DMS 273 (cell line): ENCODE results near the gene PPP2R2C.
A peak's percentile ranks its signal among the peaks of the same experiment; 100 is the strongest.

ENCODE experiments used
- DNase-seq: peaks from one replicate; lab custom pipeline; 2025; ENCODE audit not compliant: unreplicated experiment; lab: John Stamatoyannopoulos, UW

Gene PPP2R2C

DNA sequence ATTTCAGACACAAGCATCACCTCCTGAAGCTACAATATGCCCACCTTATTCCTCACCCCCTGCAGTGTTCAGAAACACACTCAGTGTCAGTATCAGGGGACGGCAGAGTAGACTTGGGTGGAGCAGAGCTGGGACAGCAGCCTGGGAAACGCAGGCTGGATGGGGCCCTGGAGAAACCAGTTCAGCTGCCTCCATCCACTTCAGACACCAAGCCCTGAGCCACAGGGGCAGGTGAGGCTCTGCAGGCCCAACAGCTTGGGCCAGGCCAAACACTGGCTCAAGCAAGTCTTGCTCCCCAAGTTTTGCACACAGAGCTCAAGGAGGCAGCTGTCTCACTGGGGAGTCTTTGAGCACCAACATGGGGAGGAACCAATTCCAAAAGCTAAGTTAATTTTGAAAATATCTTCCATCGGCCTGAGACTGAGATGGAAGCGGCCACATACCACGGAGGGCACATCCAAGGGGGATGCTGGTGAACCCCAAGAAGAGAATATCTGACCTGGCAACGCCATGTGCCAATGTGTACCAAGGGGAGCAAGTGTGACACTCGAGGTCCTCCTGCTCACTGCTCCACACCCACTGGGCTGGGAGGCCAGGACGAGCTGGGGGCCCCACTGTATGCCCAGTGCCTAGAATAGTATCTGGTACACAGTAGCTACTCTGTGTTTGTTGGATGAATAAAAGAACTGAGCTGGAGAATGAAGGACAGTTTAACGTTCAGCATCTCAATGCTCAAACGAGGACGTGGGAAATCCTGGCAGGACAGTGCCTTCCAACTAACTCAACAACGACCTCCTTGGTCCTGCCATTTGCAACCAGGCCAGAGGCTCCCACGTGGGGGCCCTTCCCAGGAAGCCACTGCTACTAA lies 45.6 kb downstream of the PPP2R2C start:
- DNase-seq, result no peak

DNA sequence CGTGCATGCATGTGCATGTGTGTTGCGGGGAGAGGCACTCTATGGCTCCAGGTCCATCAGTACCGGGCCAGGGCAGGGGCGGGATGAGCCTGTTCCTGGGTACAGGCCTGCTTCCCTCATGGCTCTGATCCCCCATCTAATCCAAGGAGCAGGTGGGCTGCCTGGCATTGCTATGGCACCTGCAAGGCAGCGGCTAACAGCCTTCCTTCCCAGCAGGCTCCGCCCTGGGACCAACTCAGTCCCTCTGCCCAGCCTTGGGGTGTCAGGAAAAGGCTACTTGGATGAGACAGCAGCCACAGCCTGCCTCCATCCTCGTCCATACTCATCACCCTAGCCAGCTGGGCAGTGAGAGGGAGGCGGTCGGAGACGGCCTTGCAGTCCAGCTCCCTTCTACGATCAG lies 46.5 kb downstream of the PPP2R2C start:
- DNase-seq, result no peak

DNA sequence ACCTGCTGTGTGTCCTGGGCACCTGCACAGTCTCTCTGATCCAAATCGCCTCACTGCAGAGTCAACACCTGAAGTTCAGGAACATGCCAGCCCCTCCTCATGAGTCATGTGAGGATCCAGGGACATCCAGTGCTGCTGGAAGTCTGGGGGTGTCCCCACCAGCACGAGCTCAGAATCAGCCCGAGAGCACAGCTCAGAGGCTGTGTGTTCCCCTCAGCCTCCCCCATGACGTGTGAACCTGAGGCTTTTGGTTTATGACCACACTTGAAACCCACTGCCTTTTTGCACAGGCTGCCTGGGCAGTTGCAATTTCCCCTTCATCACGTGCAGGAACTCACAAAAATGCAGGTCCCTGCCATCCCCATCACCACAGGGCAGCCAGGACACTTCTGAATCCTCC lies 47.1 kb downstream of the PPP2R2C start:
- no peak for DNase-seq

DNA sequence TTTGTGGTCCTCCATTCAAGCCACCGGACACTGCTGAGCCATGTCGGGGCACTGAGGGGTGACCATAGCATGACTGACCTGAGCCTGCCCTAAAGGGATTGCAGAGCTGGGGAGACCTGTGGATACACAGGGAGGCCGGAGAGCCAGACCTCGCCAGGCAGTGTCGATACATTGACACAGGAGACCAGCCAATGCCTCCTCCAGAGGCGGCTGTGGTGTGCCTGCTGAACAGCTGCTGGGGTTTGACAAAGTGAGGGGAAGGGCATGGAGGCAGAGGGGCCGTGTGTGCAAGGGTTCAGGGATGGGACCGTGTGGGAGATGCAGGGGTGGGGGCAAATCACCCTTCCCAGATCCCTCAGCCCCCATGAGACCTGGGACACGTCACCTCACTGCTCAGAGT lies 48.0 kb downstream of the PPP2R2C start:
- DNase-seq, result no peak

DNA sequence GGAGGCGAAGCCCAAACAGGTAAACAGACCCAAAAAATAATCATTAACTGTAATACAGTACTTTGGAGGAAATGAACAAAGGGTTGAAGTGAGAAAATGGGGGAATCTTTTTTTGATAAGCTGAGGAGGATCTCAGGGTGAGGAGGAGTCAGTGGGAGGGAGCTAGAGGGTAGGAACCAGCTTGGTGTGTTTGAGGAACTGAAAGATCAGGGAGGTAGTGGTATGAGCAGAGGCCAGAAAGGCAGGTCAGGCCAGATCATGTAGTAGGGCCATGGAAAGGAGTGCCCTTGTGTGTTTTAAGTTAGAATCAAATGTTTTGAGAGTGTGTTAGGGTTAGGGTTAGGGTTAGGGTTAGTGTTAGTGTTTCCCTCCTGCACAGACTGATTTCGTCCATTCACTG lies 48.8 kb downstream of the PPP2R2C start:
- DNase-seq, result no peak

DNA sequence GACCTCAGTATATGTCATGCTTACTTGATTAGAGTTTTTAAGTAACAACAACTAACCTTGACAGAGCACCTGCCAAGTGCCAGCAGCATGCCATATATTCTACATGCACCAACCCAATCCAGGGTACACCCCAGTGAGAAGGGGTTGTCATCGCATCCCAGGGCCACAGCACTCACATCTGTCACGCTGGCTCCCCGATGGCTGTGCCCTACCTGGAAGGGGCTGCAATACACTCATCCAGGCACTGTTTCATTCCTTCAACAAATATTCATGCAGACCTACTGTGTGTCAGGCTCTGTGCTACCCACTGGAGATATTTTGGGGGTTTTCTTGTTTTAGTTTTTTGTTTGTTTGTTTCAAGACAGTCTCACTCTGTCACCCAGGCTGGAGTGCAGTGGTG lies 49.5 kb downstream of the PPP2R2C start:
- no peak for DNase-seq

DNA sequence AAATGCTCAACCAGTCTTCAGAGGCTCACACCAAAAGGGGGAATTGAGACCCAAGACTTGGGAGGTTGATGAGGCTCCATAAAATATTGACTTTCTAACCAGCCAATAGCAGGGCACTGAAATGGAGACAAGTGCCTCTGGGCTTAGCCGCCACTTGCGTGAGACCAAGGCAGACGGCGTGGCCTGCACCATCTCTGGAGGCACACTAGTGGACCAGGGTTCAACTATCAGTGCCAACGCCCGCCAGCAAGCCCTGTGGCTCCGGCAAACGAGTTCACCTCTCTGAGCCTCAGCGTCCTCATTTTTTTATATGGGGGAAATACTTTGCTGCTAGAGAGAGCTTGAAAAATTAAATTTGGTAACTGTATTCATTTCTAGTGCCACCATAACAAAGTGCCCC lies 50.3 kb downstream of the PPP2R2C start:
- no peak for DNase-seq

DNA sequence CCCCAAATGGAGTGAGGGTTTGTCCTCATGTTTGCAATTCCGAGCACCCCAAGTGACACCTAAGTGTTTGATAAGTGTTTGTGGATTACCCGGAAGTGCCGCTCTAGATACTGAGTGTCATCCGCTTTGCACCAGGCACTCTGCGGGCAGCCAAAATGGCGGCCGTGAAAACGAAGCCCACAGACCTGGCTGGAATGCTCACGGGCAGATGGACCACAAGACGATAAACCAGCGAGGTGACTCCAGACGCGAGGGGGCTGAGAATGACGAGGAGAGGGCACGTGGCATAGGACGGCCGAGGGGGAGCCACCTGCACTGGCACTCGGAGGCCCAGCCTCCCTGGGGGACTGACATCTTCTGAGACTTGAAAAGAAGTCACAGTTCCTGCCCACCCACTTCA lies 51.0 kb downstream of the PPP2R2C start:
- DNase-seq, result no peak

DNA sequence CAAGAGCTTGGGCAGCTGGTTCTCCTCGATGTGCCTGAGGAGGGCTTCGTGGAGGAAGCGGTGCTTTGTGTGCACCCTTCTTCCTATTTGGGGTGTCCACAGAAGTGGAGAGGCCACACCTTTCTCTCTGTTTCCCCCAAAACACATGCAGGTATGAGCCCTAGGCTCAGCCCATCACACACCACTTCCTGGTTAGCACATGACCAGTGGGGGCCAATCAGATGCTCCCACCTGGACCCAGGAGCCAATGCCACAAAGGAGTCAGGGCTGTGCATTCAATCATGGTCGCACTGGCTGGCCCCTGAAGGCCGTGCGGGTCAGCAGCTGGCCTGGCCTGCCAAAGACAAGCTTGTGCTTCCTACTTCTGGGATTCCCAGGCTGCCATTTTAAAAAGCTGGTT lies 51.4 kb downstream of the PPP2R2C start:
- no peak for DNase-seq

DNA sequence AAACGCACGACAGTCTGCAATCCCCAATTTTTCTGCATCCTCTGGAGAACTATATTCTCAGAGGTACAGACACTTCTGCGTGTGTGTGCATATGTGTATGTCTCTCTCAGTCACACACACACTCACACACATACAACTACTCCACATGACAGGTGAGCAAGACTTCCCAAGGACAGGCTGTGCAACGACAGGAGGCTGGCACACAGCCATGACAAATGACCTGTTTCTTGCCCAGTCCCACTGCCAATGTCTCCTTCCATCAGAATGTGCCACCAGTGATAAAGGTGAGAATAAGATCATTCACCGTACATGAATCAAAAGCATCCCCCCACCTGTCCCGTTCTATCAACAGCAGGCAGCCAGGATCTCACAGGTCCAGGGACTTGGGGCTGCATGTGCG lies 52.4 kb downstream of the PPP2R2C start:
- no peak for DNase-seq

DNA sequence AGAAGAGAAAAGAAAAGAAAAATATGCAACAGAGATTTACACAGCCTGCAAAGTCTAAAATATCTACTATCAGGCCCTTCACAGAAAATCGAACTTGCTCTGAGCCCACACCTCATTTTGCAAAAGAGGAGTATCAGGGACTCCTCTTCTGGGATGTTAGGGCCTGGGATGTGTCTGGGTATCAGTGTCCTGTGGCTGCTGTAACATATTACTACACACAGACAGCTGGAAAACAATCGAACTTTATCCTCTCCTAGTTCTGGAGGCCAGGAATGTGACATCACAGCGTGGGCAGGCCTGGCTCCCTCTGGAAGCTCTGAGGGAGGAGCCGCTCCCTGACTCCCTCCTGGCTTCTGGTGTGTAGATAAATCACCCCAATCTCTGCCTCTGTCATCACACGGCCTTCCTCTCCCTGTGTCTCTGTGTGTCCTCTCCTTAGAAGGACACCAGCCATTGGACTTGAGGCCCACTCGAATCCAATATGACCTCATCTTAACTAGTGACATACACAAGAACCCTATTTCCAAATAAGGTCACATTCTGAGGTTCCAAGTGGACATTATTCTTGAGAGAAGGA lies 52.9 kb downstream of the PPP2R2C start:
- DNase-seq, result no peak

DNA sequence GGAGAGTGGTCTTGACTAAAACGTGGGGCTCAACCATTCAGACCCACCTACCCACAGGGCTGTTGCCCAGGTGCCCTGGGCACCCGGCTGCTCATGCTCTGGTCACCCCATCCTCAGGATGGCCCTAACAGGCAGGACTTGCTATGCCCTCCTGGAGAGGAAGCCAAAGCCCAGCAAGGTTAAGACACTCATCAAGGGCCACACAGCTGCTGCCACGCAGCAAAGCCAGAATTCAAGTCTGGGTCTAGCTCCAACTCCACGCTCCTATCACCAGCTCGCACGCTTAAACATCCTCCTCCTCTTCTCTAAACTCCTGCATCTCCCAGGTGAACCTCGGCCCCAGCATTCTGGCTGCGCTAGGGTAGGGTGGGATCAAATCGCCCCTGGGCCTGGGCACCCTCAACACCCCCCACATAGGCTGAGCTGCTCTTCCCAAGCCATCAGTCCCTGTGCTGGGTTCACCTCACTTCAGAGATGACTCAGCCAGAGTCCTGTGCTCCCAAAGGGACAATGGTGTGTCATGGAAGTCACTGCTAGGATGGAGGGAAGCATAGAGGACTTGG lies 54.1 kb downstream of the PPP2R2C start:
- DNase-seq, result no peak

DNA sequence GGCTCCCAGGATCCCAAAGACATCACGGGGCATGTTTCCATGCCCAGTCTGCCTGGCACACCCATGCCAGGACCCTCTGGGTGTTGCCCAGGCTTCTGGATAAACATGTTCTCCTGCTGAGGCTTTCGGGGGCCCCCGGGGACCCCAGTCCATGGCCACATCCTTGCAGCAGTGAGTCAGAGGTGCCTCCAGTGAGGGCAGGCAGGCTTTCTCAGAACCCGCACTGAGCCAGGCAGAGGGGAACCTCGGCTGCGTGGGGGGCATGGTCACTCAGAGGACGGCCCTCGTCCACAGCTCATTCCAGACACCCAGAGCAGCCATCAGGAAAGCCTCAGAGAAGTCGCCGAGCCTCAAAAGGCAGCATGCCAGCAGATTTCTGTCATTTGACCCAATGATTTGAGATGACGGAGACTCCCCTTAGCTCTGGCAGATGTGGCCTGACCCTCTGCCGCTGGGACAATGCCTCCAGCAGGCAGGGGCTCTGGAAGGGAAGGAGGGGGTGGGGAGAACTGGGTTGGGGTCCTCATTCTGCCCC lies 54.8 kb downstream of the PPP2R2C start:
- no peak for DNase-seq

DNA sequence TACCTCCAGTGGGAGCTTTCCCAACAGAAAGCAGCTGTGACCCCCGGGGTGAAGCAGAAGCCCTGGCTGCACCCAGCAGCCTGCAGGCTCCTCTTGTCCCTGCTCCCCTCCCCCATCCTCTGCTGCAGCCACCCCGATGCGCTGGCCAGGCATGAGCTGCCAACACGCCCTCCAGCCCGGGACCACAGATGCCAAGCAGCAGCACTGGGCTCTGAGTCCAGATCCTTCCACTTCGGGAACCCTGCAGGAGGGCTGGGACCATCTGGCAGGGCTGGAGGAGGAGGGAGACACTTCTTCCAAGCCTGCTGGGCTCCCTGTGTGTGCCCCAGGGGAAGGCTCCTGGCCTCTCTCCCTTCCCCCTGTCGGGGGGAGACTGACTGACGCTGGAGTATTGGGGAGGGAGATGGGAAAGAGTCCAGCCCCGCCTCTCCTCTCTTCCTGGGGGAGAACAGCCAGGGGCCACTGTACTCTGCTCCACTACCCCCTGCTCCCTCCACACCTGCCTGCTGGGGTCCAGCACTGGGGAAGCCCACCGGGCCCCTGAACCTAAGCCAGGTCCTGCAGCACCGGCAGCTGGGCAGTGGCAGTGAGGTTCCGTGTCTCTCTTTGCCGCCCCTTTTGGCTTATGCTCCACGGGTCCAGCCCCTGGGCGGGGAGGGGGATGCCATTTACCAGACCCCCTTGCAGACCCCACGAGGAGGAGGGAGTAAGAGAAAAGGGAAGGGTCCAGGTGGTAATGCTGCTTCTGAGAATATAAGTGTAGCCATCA lies 55.7 kb downstream of the PPP2R2C start:
- peak; percentile 93 for DNase-seq

DNA sequence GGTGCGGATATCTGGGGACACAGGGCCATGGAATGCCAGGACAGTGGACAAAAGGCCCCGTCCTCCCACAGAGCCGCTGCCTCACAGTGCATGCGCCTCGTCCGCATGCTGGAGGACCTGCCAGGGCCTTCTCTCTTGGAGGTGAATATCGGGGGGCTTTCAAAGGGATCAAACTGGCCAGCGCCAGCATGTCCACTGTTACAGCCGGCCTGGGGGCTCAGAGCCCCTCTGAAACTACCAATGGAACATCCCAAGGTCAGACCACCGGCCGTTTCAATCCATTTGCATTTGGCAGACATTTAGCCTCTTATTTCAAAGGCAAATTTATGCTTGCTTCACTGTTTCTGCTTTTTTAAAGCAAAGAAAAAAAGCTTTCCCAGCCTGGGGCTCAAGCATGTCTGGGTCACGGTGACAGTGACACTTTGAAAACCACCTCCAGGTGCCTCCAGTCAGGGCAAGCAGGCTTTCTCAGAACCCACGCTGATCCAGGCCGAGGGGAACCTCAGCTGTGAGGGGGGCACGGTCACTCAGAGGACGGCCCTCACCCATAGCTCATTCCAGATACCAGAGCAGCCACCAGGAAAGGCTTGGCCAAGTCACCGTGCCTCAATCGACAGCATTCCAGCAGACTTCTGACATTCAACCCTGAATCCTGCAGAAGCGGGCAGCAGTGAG lies 57.2 kb downstream of the PPP2R2C start:
- no peak for DNase-seq

DNA sequence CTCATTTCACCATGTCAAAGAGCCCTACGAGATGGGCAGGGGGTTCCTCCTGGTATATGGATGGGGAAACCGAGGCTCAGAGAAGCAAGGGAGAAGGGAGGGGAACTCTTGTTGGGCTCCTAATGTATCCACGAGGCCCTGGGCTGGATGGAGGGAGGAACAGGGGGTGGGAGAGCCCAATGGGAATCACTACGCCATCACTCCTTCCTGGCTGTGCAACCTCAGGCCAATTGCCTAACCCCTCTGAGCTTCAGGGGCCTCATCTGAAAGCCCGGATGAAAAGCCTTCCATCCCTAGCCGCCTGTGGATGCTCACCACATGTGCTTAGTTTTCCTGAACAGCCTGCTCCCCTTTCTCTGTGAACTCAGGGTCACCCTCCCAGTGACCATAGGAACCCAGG lies 57.8 kb downstream of the PPP2R2C start:
- DNase-seq, result no peak

DNA sequence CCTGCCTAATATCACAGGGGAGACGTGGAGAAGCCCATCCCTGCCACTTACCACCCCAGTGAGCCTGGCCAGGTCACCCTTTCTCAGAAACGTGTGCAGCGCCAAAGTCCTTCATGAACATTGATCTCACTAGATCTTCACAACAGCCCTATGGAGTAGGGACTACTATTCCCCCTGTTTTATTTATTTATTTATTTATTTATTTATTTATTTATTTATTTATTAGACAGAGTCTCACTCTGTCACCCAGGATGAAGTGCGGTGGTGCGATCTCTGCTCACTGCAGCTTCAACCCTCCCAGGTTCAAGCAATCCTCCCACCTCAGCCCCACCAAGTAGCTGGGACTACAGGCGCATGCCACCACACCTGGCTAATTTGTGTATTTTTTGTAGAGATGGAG lies 61.8 kb downstream of the PPP2R2C start:
- DNase-seq, result no peak

DNA sequence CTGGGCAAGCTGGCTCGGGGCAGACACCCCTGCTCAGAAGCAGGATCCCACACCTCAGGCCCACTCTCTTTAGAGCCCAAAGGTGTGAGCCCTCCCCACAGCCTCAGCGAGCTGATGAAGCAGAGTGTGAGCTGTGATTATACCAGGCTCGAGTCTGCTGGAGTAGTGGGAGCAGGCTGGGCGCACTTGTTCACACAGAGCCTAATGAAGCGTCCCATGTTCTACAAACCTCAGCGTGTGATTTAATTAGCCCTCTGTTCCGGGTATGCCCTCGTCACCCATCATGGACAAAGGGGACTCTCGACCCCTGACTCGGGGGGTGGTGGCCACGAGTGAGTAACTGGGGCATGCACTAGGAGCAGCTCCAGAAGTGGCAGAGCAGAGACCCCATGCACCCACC lies 62.3 kb downstream of the PPP2R2C start:
- DNase-seq, result peak; percentile 38

DNA sequence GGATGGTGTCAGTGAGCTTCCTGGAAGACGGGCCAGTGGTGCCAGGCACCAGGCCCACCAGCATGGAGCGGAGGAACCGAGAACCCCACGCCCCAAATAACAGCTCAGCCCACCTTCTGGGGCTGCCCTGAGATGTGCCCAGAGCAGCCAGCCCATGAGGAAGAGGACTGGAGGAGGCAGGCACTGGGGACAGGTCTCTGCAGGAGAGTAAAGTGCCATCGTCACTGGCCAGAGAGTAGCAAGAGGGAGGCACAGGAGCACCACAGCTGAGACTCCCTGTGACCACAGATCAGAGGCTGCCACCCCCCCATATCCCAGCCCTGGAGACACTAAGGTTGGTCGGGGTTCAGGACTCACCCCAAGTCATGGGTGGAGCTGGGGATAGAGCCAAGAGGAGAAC lies 63.0 kb downstream of the PPP2R2C start:
- no peak for DNase-seq

DNA sequence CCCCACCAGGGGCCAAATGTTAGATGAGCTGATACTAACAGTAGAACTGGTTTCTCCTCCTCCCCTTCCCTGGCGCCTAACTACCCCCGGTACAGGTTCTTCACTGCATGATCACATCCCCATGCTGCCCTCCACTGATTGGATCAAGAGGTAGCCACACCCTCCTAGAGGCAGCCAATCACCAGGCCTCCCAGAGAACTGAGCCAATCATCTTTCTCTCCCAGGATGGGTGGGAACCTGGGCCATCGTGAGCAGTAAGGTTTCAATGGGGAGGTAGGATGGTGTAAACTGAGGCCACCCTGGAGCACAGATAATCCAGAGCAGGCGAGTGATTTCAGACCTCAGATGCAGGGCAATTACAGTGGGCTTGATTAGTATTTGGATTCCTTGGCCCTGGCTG lies 64.2 kb downstream of the PPP2R2C start:
- DNase-seq, result no peak

DNA sequence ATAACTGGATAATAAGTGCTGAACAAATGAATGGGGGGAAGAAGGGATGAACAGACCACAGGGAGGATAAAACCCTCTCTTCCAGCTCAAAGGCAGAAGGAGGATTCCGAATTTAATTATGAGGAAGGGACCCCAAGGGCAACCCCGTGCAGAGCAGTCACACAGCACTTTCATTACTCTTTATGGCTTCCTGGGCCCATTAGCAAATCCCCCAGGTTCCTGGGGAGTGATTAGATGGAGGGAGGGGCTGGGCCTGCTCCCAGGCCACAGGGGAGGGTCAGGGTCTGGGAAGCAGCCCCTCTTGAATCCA lies 67.1 kb downstream of the PPP2R2C start:
- DNase-seq, result no peak
